SK-N-SH (cell line): ENCODE results near the gene FCRL3. TPM values are rescaled to one million over a fixed set of nuclear protein-coding genes. Genes with fewer than 3 reads are reported as not detected.

Source experiments
- CTCF ChIA-PET: fragments of 300-600, 350-600 bp; formaldehyde crosslinking; extraction: SDS; loops from one replicate; lab custom pipeline; 2021; lab: Yijun Ruan, JAX
- POLR2A ChIA-PET: fragments of 350-600 bp; sonication (Branson Sonifier 250); formaldehyde crosslinking; extraction: SDS; loops from one replicate; lab custom pipeline; 2020; ENCODE audit warnings: antibody characterized with exemption, inconsistent platforms; lab: Yijun Ruan, JAX
- DNase-seq: peaks from one replicate; pipeline ENCODE4 v3.0.0; 2012
- H2AFZ ChIP-seq: fragments of 200-600 bp; sonication (generic); 2 replicates; pipeline ENCODE4 v1.8.1; 2016; ENCODE audit warnings: antibody characterized with exemption, mild to moderate bottlenecking, low read depth
- H3F3A ChIP-seq: fragments of 200-600 bp; sonication (generic); replicated peaks from 2 replicates; pipeline ENCODE3; 2016; ENCODE audit warnings: antibody characterized with exemption, mild to moderate bottlenecking; ENCODE audit not compliant: insufficient read depth
- H3K27ac ChIP-seq, 2 experiments: fragments of 200-500 bp in 1 of 2; fragments of 200-600 bp in 1 of 2; sonication (Bioruptor generic) in 1 of 2; sonication (generic), shearing (Covaris generic) in 1 of 2; 2 replicates each; pipeline versions ENCODE4 v1.5.1 to v1.6.1; 2014 to 2016; ENCODE audit warnings: low read depth in 2 of 2, inconsistent platforms in 1 of 2, low read length in 1 of 2, mild to moderate bottlenecking in 1 of 2, mixed read lengths in 1 of 2
- H3K27me3 ChIP-seq: fragments of 200-600 bp; sonication (generic), shearing (Covaris generic); 2 replicates; pipeline ENCODE4 v1.6.1; 2016; ENCODE audit warnings: mixed run types; ENCODE audit not compliant: insufficient read depth
- H3K36me3 ChIP-seq, 2 experiments: fragments of 200-500 bp in 1 of 2; fragments of 200-600 bp in 1 of 2; sonication (Bioruptor generic) in 1 of 2; sonication (generic) in 1 of 2; replicated peaks in 1 of 2; 2 replicates each; pipeline versions ENCODE3 to v1.5.1; 2014 to 2016; ENCODE audit warnings: low read length in 1 of 2, mild to moderate bottlenecking in 1 of 2; ENCODE audit not compliant: insufficient read depth in 2 of 2, control insufficient read depth in 1 of 2
- H3K4me1 ChIP-seq, 2 experiments: fragments of 200-500 bp in 1 of 2; fragments of 200-600 bp in 1 of 2; sonication (Bioruptor generic) in 1 of 2; sonication (generic), shearing (Covaris generic) in 1 of 2; 2 replicates each; pipeline versions ENCODE4 v1.5.1 to v1.6.1; 2014 to 2016; ENCODE audit warnings: low read depth in 1 of 2, low read length in 1 of 2, mixed run types in 1 of 2; ENCODE audit not compliant: insufficient read depth in 2 of 2, control insufficient read depth in 1 of 2
- H3K4me2 ChIP-seq: fragments of 200-600 bp; sonication (generic), shearing (Covaris generic); 2 replicates; pipeline ENCODE4 v1.6.1; 2017; ENCODE audit warnings: mixed run types
- H3K4me3 ChIP-seq, 2 experiments: fragments of 200-500 bp in 1 of 2; fragments of 200-600 bp in 1 of 2; sonication (Bioruptor generic) in 1 of 2; sonication (generic), shearing (Covaris generic) in 1 of 2; 2 replicates each; pipeline versions ENCODE4 v1.5.1 to v1.8.1; 2014 to 2016; ENCODE audit warnings: low read depth in 2 of 2, inconsistent platforms in 1 of 2, low read length in 1 of 2, mild to moderate bottlenecking in 1 of 2, mixed read lengths in 1 of 2, moderate library complexity in 1 of 2
- H3K79me2 ChIP-seq: fragments of 200-600 bp; sonication (generic); 2 replicates; pipeline ENCODE4 v1.8.1; 2017; ENCODE audit warnings: mild to moderate bottlenecking; ENCODE audit not compliant: insufficient read depth
- H3K9ac ChIP-seq: fragments of 200-600 bp; sonication (generic); 2 replicates; pipeline ENCODE4 v1.6.1; 2017; ENCODE audit warnings: mixed run types
- H3K9me2 ChIP-seq: fragments of 200-600 bp; sonication (generic); 2 replicates; pipeline ENCODE4 v1.6.1; 2017; ENCODE audit warnings: mixed run types
- H3K9me3 ChIP-seq: fragments of 200-600 bp; sonication (generic); 2 replicates; pipeline ENCODE4 v1.6.1; 2017; ENCODE audit warnings: mixed run types, mild to moderate bottlenecking, moderate library complexity
- H4K20me1 ChIP-seq: fragments of 200-600 bp; sonication (generic); 2 replicates; pipeline ENCODE4 v1.6.1; 2017; ENCODE audit warnings: mild to moderate bottlenecking, mixed run types; ENCODE audit not compliant: insufficient read depth
- ELF1 ChIP-seq: IDR thresholded peaks from 2 replicates; pipeline ENCODE4 v1.4.0; 2012
- EP300 ChIP-seq, 2 experiments: IDR thresholded peaks; 2 replicates each; pipeline versions ENCODE4 v1.4.0 to v1.6.1; 2012; ENCODE audit warnings: borderline replicate concordance in 1 of 2, low read depth in 1 of 2, low read length in 1 of 2
- FOXM1 ChIP-seq: IDR thresholded peaks from 2 replicates; pipeline ENCODE4 v1.4.0; 2012; ENCODE audit warnings: low read depth, mild to moderate bottlenecking
- GABPA ChIP-seq: IDR thresholded peaks from 2 replicates; pipeline ENCODE4 v1.4.0; 2012; ENCODE audit warnings: low read depth, mild to moderate bottlenecking
- GATA2 ChIP-seq: sonication (generic); formaldehyde crosslinking; IDR thresholded peaks from 2 replicates; pipeline ENCODE4 v1.5.0; 2020; ENCODE audit warnings: mild to moderate bottlenecking, missing genetic modification reagents
- MEF2A ChIP-seq: IDR thresholded peaks from 2 replicates; pipeline ENCODE4 v1.4.0; 2012; ENCODE audit warnings: low read depth, borderline replicate concordance
- MXI1 ChIP-seq: IDR thresholded peaks from 2 replicates; pipeline ENCODE4 v1.6.1; 2012; ENCODE audit warnings: mild to moderate bottlenecking, low read depth, low read length, improper control_type of control experiment
- NFIC ChIP-seq: IDR thresholded peaks from 2 replicates; pipeline ENCODE4 v1.4.0; 2012; ENCODE audit warnings: borderline replicate concordance
- RXRA ChIP-seq: IDR thresholded peaks from 2 replicates; pipeline ENCODE4 v1.4.0; 2012; ENCODE audit warnings: low read depth, mild to moderate bottlenecking, borderline replicate concordance
- TCF12 ChIP-seq: IDR thresholded peaks from 2 replicates; pipeline ENCODE4 v1.4.0; 2012
- WGBS: methylation state at CpG from one replicate; pipeline ENCODE4 v1.1.6; 2017; ENCODE audit warnings: low lambda C conversion rate; 5-methylcytosine and 5-hydroxymethylcytosine counted together
- polyA plus RNA-seq, 3 experiments: library from polyadenylated mRNA; depleted of rRNA; stranded (reverse); fragments of >200 nt; gene quantifications; 2 replicates each; pipeline ENCODE4 v1.2.3, GENCODE V29; 2012
- TF ChIP-seq, protein P1 (sequence below): IDR thresholded peaks from 2 replicates; pipeline ENCODE4 v1.4.0; 2012; ENCODE audit warnings: low read depth
- TF ChIP-seq, protein P2 (sequence below): IDR thresholded peaks from 2 replicates; pipeline ENCODE4 v1.4.0; 2012; ENCODE audit warnings: low read depth, borderline replicate concordance
- TF ChIP-seq, protein P3 (sequence below): IDR thresholded peaks from 2 replicates; pipeline ENCODE4 v1.4.0; 2012; ENCODE audit warnings: low read depth, borderline replicate concordance
- TF ChIP-seq, protein P4 (sequence below): fragments of 150-350 bp; IDR thresholded peaks from 2 replicates; pipeline ENCODE4 v1.6.1; 2016; ENCODE audit warnings: mild to moderate bottlenecking, low read depth, low read length

The FCRL3 gene
- polyA plus RNA-seq, 1 of the 3 experiments (the other 2 are of a cell fraction), result not detected

DNA sequence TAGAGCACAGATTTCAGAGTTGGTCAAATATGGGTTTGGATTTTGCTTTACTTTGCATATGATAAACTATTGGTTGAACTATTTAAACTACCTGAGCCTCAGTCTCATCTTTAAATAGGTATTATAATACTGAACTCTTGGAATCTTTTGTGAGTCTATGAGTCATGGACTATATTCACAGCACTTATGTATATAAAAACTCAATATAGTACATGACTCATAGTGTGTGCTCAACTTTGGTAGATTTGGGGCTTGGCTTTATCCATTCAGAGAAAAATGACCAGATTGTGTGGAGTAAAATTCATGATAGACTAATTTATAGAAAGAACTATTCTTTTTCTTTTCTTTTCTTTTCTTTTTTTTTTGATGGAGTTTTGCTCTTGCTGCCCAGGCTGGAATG is 28.7 kb downstream of the FCRL3 start (continued):
- TF ChIP-seq, protein P1, sequence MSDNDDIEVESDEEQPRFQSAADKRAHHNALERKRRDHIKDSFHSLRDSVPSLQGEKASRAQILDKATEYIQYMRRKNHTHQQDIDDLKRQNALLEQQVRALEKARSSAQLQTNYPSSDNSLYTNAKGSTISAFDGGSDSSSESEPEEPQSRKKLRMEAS, result no peak

DNA sequence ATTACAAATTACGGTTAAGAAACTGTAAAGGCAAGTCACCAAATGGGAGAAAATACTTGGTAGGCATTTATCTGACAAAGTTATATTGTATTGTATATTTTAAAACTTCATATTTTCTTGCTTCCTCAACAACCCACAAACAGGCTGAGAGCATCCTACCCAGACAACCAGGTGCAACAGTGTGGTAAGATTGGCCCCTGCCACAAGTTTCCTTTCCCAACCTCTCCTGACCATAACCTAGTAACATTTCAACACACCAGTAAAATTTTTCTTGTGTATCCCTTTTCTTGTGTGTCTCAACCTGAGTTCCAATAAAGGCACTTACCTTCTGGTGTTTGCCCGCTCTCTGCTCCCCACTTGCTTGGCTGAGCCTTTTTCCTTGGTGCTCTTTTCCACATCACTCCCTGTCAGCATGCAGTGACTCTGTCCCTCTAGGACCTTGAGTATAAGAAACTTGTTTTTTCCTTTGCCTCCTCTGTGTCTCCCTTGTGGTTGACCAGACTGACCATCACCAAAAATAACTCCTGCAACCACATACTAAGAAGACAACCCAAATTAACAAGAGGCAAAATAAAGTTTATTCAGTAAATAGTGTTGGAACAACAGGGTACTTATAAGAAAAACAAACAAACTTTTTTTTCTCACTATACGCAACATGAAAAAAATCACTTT is 40.9 kb downstream of the FCRL3 start:
- Histone ChIP-seq H3K27me3 (no peaks in the 10 kb centered on the region; the same call in 1 of the 2 replicates), H3K27ac (no peak overlapping the region), H3K36me3 (no peaks in the 10 kb centered on the region), H2AFZ (no peak overlapping the region), H3K9me2 (no peaks in the 10 kb centered on the region), H4K20me1 (no peaks in the 10 kb centered on the region), H3K4me2 (no peak overlapping the region), H3K79me2 (no peaks in the 10 kb centered on the region), H3K9me3 (no peaks in the 10 kb centered on the region), H3K9ac (no peak overlapping the region), H3K4me1 (no peaks in the 10 kb centered on the region), H3K4me3 (no peak overlapping the region), H3F3A (no peaks in the 10 kb centered on the region)
- DNase-seq, result no peak
- TF ChIP-seq MEF2A, result no peak
- no peak for TF ChIP-seq TCF12
- no peak for TF ChIP-seq EP300 (IDR thresholded peaks at IDR 0.05; ENCODE audit: borderline replicate concordance in 1 of 2, low read depth in 1 of 2, low read length in 1 of 2)
- TF ChIP-seq GATA2 (CRISPR knock-in tag), result no peak
- no peak for TF ChIP-seq ELF1
- ChIA-PET CTCF (no interaction called here), POLR2A (no interaction called here)
- 8% methylated on average over 3 of the region's 3 CpGs for WGBS

DNA sequence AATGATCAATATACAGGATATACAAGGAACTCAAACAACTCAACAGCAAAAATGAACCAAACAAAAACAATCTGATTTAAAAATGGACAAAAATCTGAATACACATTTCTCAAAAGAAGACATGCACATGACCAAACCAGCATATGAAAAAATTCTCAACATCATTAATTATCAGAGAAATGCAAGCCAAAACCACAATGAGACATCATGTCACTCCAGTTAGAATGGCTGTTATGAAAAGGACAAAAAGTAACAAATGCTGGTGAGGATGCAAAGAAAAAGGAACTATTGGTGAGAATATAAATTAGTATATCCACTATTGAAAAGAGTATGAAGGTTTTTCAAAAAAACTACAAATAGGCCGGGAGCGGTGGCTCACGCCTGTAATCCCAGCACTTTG is 42.0 kb downstream of the FCRL3 start:
- CTCF ChIA-PET, result no interaction called here
- no peak for DNase-seq
- no peaks in the 10 kb centered on the region for H3K9me2 ChIP-seq
- no peaks in the 10 kb centered on the region for H3F3A ChIP-seq
- H3K36me3 ChIP-seq, result no peaks in the 10 kb centered on the region
- no peak overlapping the region for H3K27ac ChIP-seq
- WGBS, result 38% methylated on average over 3 of the region's 3 CpGs
- H3K79me2 ChIP-seq, result no peaks in the 10 kb centered on the region
- TF ChIP-seq MXI1 (no peak), GATA2 (CRISPR knock-in tag) (no peak), GABPA (no peak)
- TF ChIP-seq, protein P2, sequence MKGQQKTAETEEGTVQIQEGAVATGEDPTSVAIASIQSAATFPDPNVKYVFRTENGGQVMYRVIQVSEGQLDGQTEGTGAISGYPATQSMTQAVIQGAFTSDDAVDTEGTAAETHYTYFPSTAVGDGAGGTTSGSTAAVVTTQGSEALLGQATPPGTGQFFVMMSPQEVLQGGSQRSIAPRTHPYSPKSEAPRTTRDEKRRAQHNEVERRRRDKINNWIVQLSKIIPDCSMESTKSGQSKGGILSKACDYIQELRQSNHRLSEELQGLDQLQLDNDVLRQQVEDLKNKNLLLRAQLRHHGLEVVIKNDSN, result no peak
- POLR2A ChIA-PET, result no interaction called here
- no peak overlapping the region for H2AFZ ChIP-seq
- no peaks in the 10 kb centered on the region for H3K9me3 ChIP-seq
- H3K27me3 ChIP-seq, result no peaks in the 10 kb centered on the region; the same call in 1 of the 2 replicates
- H3K9ac ChIP-seq, result no peak overlapping the region
- H4K20me1 ChIP-seq, result no peaks in the 10 kb centered on the region
- no peak overlapping the region for H3K4me3 ChIP-seq
- no peak overlapping the region for H3K4me2 ChIP-seq
- H3K4me1 ChIP-seq, result no peaks in the 10 kb centered on the region

DNA sequence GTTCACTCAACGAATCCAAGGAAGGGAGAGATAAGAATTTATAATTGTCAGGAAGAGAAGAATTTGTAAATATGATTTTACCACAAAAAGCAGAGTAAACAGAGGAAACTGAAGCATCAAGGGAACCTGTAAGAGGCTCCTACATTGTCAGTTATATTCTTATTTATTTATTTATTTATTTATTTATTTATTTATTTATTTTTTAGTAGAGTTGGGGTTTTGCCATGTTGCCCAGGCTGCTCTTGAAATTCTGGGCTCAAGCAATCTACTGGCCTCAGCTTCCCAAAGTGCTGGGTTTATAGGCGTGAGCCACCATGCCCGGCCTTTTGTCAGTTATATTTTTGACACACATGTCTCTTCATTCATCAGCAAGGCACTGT is 47.1 kb downstream of the FCRL3 start:
- H2AFZ ChIP-seq, result no peak overlapping the region
- under 1% methylated on average over 3 of the region's 3 CpGs for WGBS
- no peaks in the 10 kb centered on the region; the same call in none of the 2 replicates for H3K27me3 ChIP-seq
- no peak for TF ChIP-seq NFIC
- TF ChIP-seq MXI1, result no peak
- TF ChIP-seq RXRA, result no peak
- TF ChIP-seq, protein P3, sequence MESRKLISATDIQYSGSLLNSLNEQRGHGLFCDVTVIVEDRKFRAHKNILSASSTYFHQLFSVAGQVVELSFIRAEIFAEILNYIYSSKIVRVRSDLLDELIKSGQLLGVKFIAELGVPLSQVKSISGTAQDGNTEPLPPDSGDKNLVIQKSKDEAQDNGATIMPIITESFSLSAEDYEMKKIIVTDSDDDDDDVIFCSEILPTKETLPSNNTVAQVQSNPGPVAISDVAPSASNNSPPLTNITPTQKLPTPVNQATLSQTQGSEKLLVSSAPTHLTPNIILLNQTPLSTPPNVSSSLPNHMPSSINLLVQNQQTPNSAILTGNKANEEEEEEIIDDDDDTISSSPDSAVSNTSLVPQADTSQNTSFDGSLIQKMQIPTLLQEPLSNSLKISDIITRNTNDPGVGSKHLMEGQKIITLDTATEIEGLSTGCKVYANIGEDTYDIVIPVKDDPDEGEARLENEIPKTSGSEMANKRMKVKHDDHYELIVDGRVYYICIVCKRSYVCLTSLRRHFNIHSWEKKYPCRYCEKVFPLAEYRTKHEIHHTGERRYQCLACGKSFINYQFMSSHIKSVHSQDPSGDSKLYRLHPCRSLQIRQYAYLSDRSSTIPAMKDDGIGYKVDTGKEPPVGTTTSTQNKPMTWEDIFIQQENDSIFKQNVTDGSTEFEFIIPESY, result no peak
- no peak for TF ChIP-seq FOXM1
- TF ChIP-seq, protein P4, sequence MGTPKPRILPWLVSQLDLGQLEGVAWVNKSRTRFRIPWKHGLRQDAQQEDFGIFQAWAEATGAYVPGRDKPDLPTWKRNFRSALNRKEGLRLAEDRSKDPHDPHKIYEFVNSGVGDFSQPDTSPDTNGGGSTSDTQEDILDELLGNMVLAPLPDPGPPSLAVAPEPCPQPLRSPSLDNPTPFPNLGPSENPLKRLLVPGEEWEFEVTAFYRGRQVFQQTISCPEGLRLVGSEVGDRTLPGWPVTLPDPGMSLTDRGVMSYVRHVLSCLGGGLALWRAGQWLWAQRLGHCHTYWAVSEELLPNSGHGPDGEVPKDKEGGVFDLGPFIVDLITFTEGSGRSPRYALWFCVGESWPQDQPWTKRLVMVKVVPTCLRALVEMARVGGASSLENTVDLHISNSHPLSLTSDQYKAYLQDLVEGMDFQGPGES, result no peak
- H3K9ac ChIP-seq, result no peak overlapping the region
- ChIA-PET CTCF (no interaction called here), POLR2A (no interaction called here)
- no peaks in the 10 kb centered on the region for H3K9me2 ChIP-seq
- H3K4me3 ChIP-seq, result no peak overlapping the region
- no peaks in the 10 kb centered on the region for H3K36me3 ChIP-seq
- H4K20me1 ChIP-seq, result no peaks in the 10 kb centered on the region
- H3F3A ChIP-seq, result no peaks in the 10 kb centered on the region
- H3K9me3 ChIP-seq, result no peaks in the 10 kb centered on the region
- H3K4me2 ChIP-seq, result no peak overlapping the region
- H3K79me2 ChIP-seq, result no peaks in the 10 kb centered on the region
- no peak for DNase-seq
- no peak overlapping the region for H3K27ac ChIP-seq
- H3K4me1 ChIP-seq, result no peaks in the 10 kb centered on the region
